ENCODE measurements around the gene NOS1AP.

NOS1AP gene

DNA sequence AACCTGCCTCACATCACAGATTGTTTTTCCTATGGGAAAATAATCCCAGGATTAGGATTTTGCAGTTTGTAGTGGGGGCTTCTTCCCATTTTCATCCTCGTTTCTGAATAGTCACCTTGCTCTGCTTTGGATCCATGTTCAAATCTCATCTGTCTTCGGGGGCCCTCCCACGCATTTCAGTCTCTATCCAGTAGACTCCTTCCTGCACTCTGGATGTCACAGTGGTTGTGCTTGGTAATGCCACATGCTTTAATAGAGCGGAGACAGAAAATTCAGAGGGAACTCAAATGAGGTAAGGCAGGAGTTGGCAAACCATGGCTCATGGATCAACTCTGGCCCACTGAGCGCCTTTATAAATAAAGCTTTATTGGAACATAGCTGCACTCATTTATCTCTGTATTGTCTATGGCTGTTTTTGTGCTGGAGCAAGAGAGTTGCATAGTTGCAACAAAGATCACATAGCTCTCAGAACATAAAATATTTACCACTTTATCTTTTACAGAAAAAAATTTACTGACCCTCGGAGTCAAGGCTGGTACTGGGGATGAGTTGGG is 206.2 kb downstream of the NOS1AP start:
- no peaks in the 10 kb centered on the region for H3K36me3 Mint-ChIP-seq (ENCODE audit: low read depth)
- no peak overlapping the region for H3K27ac Mint-ChIP-seq
- no peak overlapping the region for H3K4me3 Mint-ChIP-seq
- no peaks in the 10 kb centered on the region for H3K4me1 Mint-ChIP-seq
- no peaks in the 10 kb centered on the region for H3K9me3 Mint-ChIP-seq
- ATAC-seq, result no peak
- no peak for DNase-seq
- H3K27me3 Mint-ChIP-seq, result peaks cover 8% of the 10 kb centered on the region

DNA sequence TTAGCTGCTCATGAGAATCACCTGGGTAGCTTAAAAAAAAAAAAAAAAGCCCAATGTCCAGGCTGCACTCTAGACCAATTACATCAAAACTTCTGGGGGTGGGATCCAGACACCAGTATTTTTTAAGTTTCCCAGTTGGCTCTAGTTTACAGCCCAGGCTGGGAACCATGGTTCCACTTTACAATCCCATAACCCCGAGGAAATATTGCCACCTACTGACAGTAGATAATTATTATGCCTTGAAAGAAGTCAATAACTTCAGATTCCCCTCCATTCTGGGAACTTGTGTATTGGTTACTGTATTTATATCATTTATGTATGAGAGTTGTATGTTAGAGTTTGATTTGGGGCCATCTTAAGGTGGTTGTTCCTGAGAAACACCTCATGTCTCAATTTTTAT is 207.0 kb downstream of the NOS1AP start:
- no peaks in the 10 kb centered on the region for H3K4me1 Mint-ChIP-seq
- H3K27me3 Mint-ChIP-seq, result peaks cover 11% of the 10 kb centered on the region
- no peak for ATAC-seq
- H3K36me3 Mint-ChIP-seq (ENCODE audit: low read depth), result no peaks in the 10 kb centered on the region
- no peaks in the 10 kb centered on the region for H3K9me3 Mint-ChIP-seq
- DNase-seq, result no peak
- H3K4me3 Mint-ChIP-seq, result no peak overlapping the region
- no peak overlapping the region for H3K27ac Mint-ChIP-seq

DNA sequence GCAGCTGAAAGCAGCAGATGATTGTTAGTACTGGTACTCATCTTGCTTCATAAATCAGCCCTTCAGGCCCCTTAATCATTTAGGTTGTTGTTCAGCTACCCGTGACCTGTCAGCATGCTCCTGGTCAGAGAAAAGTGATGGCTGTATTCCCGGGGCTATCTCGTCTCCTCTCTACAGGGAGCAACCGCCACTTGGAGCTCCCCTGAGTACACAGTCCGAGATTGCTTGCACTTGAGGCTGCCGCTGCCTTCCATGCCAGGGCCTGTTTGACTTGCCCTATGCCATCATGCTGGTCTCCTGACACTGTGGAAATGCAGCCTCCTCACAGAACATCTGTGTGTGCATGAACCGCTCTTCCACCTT is 209.6 kb downstream of the NOS1AP start:
- H3K4me1 Mint-ChIP-seq, result no peaks in the 10 kb centered on the region
- H3K4me3 Mint-ChIP-seq, result no peak overlapping the region
- H3K9me3 Mint-ChIP-seq, result no peaks in the 10 kb centered on the region
- peaks cover 11% of the 10 kb centered on the region for H3K27me3 Mint-ChIP-seq
- H3K36me3 Mint-ChIP-seq (ENCODE audit: low read depth), result no peaks in the 10 kb centered on the region
- no peak for ATAC-seq
- DNase-seq, result no peak
- H3K27ac Mint-ChIP-seq, result no peak overlapping the region

DNA sequence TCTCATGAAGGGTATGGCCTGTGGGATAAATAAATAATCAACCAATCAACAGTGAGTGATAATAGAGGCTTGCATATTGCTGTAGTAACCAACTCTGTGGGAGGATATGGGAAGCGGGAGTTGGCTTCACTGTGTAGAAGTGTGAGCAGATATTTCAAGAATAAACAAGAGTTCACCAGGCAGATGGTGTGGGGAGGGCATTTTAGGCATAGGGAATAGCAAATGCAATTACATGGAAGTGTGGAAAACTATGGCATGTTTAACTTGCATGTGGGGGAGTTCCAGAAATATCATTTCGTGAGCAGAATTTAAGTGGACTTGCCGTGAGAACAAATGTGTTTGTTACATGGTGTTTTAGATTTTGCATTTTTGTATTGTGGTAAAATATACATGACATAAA is 211.9 kb downstream of the NOS1AP start:
- ATAC-seq, result no peak
- peaks cover 11% of the 10 kb centered on the region for H3K27me3 Mint-ChIP-seq

DNA sequence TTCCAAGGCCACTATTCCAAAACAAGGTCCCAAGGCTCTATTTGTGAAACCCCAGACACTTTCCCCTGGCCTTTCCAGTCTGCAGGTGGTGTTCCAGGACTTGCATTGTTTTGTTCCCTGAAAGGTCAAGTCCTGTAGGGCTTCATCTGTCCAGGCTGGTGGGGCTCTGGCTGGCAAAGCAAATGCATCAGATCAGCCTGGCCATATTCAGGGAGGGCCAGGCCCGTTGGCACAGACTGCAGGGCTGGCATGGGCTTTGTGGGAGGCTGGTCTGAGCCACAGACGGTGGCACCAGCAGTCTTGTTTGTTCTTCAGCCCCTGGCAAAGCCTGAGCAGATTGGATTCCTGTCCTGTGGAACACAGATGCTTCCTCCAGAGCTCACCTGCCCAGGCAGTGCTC is 214.2 kb downstream of the NOS1AP start:
- peaks cover 11% of the 10 kb centered on the region for H3K27me3 Mint-ChIP-seq
- H3K4me1 Mint-ChIP-seq, result no peaks in the 10 kb centered on the region
- no peaks in the 10 kb centered on the region for H3K36me3 Mint-ChIP-seq (ENCODE audit: low read depth)
- DNase-seq (no peak), ATAC-seq (no peak)
- no peak overlapping the region for H3K27ac Mint-ChIP-seq
- no peaks in the 10 kb centered on the region for H3K9me3 Mint-ChIP-seq
- H3K4me3 Mint-ChIP-seq, result no peak overlapping the region

More for the DNA sequence above, 211.9 kb downstream of the NOS1AP start:
- Mint-ChIP-seq H3K36me3 (ENCODE audit: low read depth) (no peaks in the 10 kb centered on the region), H3K27ac (no peak overlapping the region), H3K4me1 (no peaks in the 10 kb centered on the region), H3K4me3 (no peak overlapping the region), H3K9me3 (no peaks in the 10 kb centered on the region)
- no peak for DNase-seq

DNA sequence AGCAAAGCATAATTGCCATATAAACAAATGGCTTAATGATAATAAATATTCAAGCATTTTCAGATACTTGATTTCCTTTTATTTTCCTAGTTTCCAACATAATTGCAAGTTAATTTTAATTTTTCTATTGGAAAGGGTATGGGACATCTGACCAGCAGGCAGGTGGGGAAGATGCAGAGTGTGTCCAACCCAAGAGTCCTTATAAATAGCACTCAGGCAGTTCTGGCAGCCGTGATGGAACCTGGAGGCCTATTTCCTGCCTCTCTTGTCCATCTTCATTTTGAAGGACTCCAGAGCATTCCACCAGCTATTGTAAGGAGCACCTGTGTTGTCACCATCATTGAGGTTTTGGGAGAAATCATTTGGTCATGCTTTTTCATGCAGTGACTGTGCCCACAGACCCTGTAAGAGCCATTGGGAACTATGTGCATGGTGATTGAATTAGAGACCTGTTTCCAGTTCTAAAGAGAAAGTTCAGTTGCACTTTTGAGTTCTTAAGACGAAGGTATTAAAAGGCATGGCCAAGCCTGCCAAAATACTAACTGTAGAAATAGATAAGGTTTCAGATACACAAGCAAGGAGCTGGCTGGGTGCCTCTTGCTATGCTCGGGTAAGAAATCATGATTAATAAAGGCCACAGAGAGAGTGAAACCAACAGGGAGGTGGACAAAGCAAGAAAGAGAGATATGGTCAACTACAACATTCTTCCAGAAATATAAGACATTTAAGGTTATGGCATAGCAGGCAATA is 214.9 kb downstream of the NOS1AP start:
- ATAC-seq (no peak), DNase-seq (no peak)
- H3K4me1 Mint-ChIP-seq, result no peaks in the 10 kb centered on the region
- H3K27ac Mint-ChIP-seq, result no peak overlapping the region
- H3K4me3 Mint-ChIP-seq, result no peak overlapping the region
- no peaks in the 10 kb centered on the region for H3K36me3 Mint-ChIP-seq (ENCODE audit: low read depth)
- no peaks in the 10 kb centered on the region for H3K9me3 Mint-ChIP-seq
- H3K27me3 Mint-ChIP-seq, result peaks cover 10% of the 10 kb centered on the region

DNA sequence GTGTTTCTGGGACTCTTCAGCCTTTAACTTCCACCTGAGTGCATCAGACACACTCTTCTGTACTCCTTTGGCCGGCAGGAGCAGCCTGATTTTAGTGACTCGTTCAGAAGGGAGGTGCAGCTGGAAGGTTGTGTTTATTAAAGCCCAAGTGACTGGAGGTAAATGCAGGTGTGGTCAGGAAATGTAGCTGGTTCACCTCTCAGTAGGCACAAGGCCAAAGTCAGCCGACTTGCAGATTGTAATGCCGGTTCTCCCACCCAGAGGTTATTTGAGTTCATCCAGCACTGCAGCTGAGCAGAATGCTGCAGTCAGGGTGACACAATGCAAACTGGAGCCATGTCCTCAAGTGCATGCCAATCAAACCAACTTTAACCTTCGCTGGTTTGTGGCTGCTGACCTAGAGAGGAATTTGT is 215.7 kb downstream of the NOS1AP start:
- Mint-ChIP-seq H3K4me3 (no peak overlapping the region), H3K27ac (no peak overlapping the region), H3K27me3 (peaks cover 9% of the 10 kb centered on the region), H3K36me3 (ENCODE audit: low read depth) (no peaks in the 10 kb centered on the region), H3K4me1 (no peaks in the 10 kb centered on the region), H3K9me3 (no peaks in the 10 kb centered on the region)
- ATAC-seq, result no peak
- no peak for DNase-seq

DNA sequence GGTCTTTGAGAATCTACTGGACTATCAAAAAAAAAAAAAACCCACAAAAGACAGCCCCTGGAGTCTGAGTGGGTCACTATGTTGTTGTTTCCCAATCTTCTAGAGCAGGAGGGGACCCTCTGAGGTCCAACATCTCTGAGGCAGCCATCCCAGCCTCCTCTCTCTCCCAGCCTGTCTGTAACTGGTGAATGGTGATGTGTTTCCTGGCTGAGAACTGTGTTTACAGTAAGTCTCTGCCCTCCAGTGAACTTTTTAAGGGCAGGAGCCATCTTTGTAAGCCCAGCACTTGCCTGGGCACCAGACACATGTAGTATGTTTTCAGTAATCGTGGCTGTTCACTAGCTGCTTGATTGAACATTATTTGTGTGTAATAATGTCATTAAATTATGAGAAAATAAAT is 221.5 kb downstream of the NOS1AP start:
- ATAC-seq, result no peak
- no peaks in the 10 kb centered on the region for H3K4me1 Mint-ChIP-seq
- H3K9me3 Mint-ChIP-seq, result no peaks in the 10 kb centered on the region
- no peak overlapping the region for H3K4me3 Mint-ChIP-seq
- no peak overlapping the region for H3K27ac Mint-ChIP-seq
- H3K27me3 Mint-ChIP-seq, result peaks cover 11% of the 10 kb centered on the region
- H3K36me3 Mint-ChIP-seq (ENCODE audit: low read depth), result no peaks in the 10 kb centered on the region
- no peak for DNase-seq

DNA sequence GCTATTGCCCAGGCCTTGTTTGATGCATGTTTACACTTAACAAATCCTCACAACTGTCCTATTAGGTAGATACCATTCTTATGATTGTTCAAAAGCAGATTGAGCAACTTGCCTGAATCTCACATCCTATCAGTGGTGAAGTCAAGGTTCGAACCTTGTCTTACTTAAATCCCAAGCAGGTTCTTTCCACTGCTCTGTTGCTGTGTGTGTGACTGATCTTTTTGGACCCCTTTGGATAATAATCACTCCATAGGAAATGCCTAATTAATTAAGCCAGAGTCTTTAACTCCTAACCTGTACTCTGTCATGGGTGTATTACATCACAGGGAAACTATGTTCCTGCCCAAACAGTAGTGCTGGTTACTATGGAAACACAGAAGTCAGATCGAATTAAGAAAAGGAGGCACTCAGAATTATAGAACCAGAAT is 222.9 kb downstream of the NOS1AP start:
- Mint-ChIP-seq H3K9me3 (no peaks in the 10 kb centered on the region), H3K27ac (no peak overlapping the region), H3K27me3 (peaks cover 15% of the 10 kb centered on the region), H3K36me3 (ENCODE audit: low read depth) (no peaks in the 10 kb centered on the region), H3K4me3 (no peak overlapping the region), H3K4me1 (no peaks in the 10 kb centered on the region)
- DNase-seq (no peak), ATAC-seq (no peak)

DNA sequence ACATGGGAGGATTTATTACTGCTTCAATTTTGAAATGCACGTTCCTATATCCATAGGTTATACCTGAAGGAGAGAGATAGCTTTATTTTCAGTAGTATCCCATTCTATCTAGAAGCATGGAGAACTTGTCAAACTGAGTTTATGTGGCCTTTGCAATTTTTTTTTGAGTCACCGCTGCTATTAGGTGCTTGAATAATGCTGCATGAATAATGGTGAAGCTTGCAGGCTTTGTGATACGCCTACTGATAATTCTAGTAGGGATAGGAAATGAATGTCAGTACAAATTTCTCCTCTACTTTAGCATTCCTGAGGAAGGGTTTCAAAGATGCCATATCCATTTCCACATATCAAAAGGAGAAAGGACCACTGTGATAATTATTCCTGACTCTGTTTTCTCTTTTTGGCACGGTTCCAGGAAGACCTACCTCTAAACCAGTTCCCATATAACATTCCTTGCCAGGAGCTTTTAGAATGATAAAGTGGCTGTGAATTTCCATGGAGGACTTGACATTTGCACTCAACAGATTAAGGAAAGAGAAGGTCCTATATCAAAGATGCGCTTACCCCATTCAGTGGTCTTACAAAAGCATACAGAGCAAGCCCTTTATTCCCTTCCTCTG is 223.7 kb downstream of the NOS1AP start:
- DNase-seq, result no peak
- Mint-ChIP-seq H3K9me3 (no peaks in the 10 kb centered on the region), H3K36me3 (ENCODE audit: low read depth) (no peaks in the 10 kb centered on the region), H3K27ac (no peak overlapping the region), H3K27me3 (peaks cover 20% of the 10 kb centered on the region), H3K4me1 (no peaks in the 10 kb centered on the region), H3K4me3 (no peak overlapping the region)
- no peak for ATAC-seq

DNA sequence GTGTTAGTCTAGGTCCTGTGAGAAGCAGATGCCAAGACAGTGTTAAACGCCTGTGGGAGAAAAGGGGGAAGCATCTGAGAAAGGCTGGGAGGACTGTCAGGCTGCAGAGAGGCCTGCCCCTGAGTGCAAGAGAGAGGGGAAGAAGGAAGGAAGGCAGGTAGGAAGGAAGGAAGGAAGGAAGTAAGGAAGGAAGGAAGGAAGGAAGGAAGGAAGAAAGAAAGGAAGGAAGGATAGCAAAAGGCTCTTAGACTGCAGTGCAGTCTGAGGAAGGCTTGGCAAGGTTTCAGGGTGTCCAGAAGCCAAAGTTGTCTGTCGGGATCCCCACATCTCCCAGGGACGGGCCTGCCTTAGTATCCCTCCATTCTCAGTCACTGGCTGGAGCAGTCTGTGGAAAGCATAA is 224.5 kb downstream of the NOS1AP start:
- no peaks in the 10 kb centered on the region for H3K9me3 Mint-ChIP-seq
- H3K36me3 Mint-ChIP-seq (ENCODE audit: low read depth), result no peaks in the 10 kb centered on the region
- peaks cover 25% of the 10 kb centered on the region for H3K27me3 Mint-ChIP-seq
- no peak overlapping the region for H3K27ac Mint-ChIP-seq
- no peaks in the 10 kb centered on the region for H3K4me1 Mint-ChIP-seq
- H3K4me3 Mint-ChIP-seq, result no peak overlapping the region
- no peak for ATAC-seq
- no peak for DNase-seq

DNA sequence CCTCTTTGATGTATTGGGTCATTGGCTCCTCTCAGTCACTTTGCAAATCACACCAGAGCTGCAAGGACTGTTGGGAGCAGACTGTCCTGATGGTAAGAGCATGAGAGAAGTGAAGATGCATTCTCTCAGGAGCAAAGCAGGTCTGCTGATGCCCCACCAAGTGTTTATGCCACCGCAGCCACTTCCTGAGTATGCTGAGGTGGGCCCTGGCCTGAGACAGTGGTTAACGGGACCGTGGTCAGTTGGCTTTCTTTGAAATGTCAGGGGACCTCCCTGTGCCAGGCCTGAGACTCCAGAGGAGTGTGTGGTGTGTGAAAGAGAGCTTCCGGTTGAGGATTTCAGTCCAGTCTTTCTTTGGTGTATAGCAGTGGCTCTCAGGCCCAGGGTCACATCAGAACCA is 227.7 kb downstream of the NOS1AP start:
- Mint-ChIP-seq H3K4me3 (no peak overlapping the region), H3K27me3 (peaks cover 23% of the 10 kb centered on the region), H3K36me3 (ENCODE audit: low read depth) (no peaks in the 10 kb centered on the region), H3K27ac (no peak overlapping the region), H3K4me1 (no peaks in the 10 kb centered on the region), H3K9me3 (no peaks in the 10 kb centered on the region)
- DNase-seq (no peak), ATAC-seq (no peak)

DNA sequence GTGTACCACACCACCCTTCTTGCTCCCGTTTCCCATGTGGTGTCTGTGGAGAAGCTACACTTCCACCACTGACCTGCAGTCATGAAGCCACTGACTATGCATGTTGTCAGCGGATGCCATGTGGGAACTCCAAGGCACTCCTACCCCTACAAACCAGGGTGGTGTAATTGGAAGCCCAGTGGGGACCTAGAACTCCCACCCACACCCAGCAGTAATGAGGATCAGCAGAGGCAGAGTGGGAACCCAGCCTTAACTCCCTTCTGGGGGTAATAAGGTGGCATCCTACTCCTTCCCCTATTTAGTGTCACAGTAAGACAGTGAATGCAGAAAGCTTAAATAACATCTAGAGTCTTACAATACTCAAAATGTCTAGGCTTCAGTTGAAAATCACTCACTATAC is 228.8 kb downstream of the NOS1AP start:
- Mint-ChIP-seq H3K4me3 (no peak overlapping the region), H3K4me1 (no peaks in the 10 kb centered on the region), H3K36me3 (ENCODE audit: low read depth) (no peaks in the 10 kb centered on the region), H3K27me3 (peaks cover 25% of the 10 kb centered on the region), H3K27ac (no peak overlapping the region), H3K9me3 (no peaks in the 10 kb centered on the region)
- no peak for DNase-seq
- ATAC-seq, result no peak

DNA sequence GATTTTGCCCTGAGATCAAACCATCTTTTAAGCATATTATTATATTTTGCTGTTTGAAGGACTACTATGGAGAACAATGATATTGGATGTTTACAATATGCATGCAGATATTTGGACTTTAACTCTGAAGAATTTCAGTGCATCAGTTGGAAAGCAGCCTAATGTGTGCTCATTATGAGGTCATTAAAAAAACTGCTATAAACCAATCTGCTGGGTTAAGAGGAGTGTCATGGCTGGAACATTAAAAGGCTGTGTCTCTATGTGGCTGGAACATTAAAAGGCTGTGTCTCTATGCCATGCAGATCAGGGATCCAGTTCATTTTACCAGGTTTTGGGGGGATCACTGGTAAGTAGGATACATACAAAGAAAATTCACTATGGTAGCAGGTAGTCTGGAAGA is 229.5 kb downstream of the NOS1AP start:
- H3K36me3 Mint-ChIP-seq (ENCODE audit: low read depth), result no peaks in the 10 kb centered on the region
- H3K27me3 Mint-ChIP-seq, result peaks cover 25% of the 10 kb centered on the region
- H3K27ac Mint-ChIP-seq, result no peak overlapping the region
- H3K4me3 Mint-ChIP-seq, result no peak overlapping the region
- DNase-seq, result no peak
- no peaks in the 10 kb centered on the region for H3K9me3 Mint-ChIP-seq
- ATAC-seq, result no peak
- H3K4me1 Mint-ChIP-seq, result no peaks in the 10 kb centered on the region

DNA sequence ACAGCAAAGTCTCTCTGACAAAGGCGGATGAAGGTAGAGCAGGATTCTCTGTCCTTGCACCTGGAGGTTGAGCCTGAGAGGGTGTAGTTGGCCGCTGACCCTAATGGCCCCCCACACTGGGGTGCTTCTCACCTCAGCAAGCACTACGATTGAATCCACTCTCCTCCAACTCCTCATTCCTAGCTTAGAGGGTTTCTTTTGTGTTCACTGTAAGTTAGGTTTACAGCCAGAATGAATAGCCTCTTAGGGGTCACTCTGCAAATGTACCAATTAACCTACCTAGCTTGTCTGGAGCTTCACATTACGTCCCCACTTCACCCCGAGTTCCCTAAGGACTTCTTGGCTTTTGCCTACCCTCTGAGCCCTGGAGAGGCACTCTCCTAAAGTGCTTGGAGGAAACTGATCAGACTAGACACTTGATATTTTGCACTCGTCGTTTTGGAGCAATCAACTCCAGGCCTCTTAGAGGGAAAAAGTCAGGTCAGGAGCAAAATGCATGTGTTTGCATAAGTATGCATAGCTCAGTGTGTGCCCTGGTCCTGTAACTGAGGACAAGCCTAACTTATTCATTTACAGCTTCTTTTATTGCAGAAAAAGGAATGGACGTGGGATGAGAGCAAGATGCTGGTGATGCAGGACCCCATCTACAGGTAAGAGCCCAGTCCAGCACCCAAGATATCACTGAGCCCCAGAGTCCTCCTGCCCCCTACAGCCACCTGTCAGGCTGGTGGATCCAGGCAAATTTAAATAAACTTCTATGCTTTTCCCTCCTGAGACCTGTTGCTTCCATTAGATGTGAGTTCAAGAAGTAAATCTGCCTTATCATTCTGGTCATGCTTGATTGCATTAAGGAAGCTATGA is 230.8 kb downstream of the NOS1AP start:
- Mint-ChIP-seq H3K4me1 (no peaks in the 10 kb centered on the region), H3K27me3 (peaks cover 23% of the 10 kb centered on the region), H3K27ac (no peak overlapping the region), H3K36me3 (ENCODE audit: low read depth) (no peaks in the 10 kb centered on the region), H3K9me3 (no peaks in the 10 kb centered on the region), H3K4me3 (no peak overlapping the region)
- DNase-seq (no peak), ATAC-seq (no peak)
